ENCODE data around the gene IRF9.

- TF ChIP-seq CTCF (IDR thresholded peaks at IDR 0.05 in 4 of 5, conservative IDR thresholded peaks at IDR 0.05 in 1 of 5), result no peak
- TF ChIP-seq POLR2A (IDR thresholded peaks at IDR 0.05), result peak; percentile 86
Observed at GRCh38 chr14:24188251-24189058, 27.4 kb downstream of the IRF9 start, which contains the start of gene IPO4.
